HG02870 (cell line): ENCODE data around the gene RABGAP1L.

Experiments used
- ATAC-seq: cut with Tn5 transposase; IDR thresholded peaks from one replicate; pipeline ENCODE4 v1.9.1; 2021; ENCODE audit warnings: mild to moderate bottlenecking, moderate library complexity; ENCODE audit not compliant: unreplicated experiment

Gene RABGAP1L

GRCh38 chr1:174946031-174946430, 786.7 kb downstream of the RABGAP1L start:
- no peak for ATAC-seq

DNA sequence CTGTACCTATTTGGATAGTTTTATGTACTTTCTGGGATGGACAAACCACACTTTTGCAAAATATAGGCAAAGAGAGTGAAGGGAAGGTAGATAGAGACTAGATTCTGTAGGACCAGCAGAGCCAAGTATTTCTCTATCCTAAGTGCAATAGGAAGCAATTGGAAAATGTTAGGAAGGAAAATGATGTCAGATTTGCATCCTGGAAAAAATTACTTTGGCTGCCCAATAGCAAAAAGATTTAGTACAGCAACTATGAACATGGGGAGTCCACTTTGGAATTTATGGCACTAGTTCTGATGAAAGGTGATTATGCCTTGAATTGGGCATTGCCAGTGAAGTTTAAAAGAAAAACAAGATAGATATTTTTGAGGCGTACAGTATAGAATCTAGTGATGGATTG, 789.7 kb downstream of the RABGAP1L start:
- ATAC-seq = no peak

DNA sequence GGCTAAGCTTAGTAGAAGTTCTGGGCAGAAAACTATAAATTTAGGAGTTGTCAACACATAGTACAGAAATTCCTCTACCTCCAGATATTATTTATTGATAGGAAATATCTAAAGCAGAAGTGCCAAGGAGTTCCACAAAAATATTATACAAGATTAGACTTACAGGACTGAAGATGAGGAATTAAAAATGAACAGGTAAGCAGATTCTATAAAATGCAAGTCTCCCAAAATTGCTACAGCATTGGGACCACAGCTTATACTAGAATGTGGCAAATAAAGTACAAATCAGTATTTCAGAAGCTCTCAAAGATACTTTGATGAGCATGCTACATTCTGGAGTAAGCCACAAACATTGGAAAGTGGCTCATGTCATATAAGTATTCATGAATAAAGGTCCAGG, 790.3 kb downstream of the RABGAP1L start:
- ATAC-seq = no peak

DNA sequence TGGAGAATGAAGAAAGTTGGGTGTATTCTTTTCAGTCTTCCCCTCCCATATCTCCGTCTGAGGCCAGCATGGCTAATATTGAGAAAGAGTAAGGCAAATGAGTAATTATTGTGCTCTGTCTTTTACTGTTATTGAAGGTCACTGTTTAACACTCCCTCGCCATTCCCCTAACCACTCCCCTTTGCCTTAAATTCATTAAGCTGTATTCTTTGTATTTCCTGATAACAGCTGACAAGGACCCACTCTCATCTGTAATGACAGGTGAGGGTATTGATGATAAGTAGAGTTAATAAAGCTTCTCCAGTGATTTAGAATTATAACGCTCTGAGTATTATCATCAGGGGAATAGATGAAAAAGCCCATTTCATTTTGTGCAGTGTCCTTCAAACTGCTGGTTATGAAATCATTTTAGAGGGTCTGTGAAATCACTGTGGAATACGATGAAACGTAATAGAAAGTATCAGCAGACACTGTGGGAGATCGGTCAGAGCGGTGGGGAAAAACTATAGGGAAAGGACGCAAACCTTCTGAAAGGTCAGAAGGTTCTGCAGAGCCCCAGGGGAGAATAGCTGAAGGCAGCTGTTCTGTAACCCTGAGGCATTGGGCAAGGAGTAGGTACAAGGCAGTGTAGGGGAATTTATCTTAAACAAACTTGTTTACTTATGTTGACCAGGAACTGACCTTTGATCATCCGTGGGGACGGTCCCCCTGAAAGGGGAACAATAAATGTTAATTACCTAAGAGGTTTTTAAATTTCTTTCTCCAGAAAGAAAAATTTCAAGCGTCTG, 794.2 kb downstream of the RABGAP1L start:
- ATAC-seq = peak; percentile 63

- no peak for ATAC-seq
These were observed 794.7 kb downstream of the RABGAP1L start for GRCh38 chr1:174954073-174954460.

GRCh38 chr1:174954671-174955669, 795.6 kb downstream of the RABGAP1L start:
- ATAC-seq = no peak

GRCh38 chr1:174956086-174956485, 796.8 kb downstream of the RABGAP1L start:
- ATAC-seq = no peak

- ATAC-seq = no peak
These were observed 797.7 kb downstream of the RABGAP1L start for GRCh38 chr1:174956976-174957375.

- ATAC-seq = no peak
These were observed 798.5 kb downstream of the RABGAP1L start for GRCh38 chr1:174957829-174958228.

GRCh38 chr1:174958396-174958795, 799.1 kb downstream of the RABGAP1L start:
- no peak for ATAC-seq

DNA sequence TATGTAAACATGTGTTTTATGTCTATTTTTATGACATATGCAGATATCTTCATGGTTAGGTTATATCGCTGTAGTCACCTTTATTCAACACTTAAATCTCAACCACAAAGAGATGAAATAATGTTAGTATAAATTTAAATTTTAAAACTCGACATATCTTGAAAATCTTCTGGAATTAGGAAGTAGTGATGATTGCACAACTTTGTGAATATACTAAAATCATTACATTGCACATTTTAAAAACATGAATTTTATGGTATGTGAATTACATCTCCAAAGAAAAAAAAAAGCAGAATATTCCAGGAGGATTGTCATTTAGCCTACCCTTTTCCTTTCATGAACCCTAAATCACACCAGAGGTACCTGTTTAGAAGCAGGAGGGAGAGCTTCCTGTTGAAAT, 801.0 kb downstream of the RABGAP1L start:
- no peak for ATAC-seq

- ATAC-seq = no peak
These were observed 804.3 kb downstream of the RABGAP1L start for GRCh38 chr1:174963529-174964125.

DNA sequence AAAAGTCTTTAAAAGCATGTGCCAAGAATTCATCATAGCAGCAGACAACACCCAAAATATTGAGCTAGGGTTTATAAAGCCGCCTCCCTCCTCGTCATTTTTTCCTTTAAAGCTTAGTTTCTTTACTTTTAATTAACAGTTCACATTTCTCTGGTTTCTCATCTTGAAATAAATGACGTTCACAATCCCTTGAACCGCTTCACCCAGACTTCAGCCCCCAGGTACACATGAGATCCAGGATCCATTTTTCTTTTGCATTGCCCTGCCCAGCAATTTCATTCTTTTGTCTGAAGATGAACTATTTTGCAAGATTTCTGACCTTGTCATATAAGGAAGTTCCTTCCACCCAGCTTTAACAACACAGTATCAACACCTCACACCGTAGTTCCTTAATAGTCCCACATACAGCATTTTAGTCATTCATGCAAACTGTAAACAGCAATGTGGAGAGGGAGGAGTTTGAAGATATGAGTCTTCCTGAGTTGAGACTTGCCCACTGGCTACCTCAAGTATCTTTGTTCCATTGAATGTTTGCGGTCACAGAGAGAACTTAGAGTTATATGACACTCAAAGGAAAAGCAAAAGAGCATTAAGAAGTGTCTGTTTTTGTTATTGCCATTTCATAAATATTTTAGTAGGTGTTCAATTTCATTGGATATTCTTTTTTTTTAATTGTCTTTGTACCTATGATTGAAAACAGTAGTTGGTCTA, 805.1 kb downstream of the RABGAP1L start:
- ATAC-seq = peak; percentile 47

DNA sequence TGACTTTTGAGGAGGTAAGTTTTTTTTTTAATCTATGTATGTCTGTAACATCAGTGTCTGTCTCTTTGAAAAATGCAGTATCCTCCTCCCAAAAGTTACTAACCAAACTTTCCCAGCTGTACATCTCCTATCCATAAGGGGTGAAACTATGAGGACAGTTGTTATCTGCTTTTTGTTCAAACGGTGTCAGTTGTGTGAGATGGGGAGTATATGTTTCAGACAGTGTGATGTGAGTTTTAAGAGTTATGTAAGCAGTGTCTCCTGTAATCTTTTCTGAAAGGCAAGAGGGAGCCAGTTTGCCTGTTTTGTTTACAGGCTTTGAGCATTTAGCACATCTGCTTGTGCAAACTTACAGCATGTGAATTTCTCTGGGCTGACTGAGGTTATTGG, 805.6 kb downstream of the RABGAP1L start:
- no peak for ATAC-seq

DNA sequence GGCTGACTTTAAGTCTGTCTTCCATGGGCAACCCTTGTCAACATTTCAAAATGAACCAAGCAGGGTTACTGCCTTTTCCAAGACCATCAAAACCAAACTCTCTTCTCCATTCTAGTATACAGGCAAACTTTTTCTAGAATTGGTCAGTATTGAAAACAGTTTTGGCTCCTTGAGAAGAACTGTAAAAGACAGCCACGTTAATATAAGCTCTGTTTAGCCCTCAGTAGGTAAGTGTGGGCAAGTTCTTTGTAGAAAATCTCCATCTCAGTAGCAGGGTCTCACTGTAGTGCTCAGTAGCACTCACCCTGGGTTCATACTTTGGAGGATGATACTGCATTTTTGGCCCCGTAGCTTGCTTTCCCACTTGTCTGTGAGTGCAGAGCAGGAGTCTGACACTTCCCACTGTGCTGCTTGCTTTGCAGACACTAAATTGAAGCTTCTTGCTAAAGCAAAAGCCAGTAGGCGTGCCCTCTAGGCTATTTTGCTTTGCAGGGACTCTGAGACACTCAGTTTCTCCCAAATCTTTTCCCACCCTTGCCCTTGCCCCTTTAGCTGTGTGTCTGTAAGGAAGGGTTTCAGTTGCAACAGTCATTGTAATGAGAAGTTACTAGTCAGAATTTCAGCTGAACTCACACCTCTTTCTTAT, 806.2 kb downstream of the RABGAP1L start:
- no peak for ATAC-seq

DNA sequence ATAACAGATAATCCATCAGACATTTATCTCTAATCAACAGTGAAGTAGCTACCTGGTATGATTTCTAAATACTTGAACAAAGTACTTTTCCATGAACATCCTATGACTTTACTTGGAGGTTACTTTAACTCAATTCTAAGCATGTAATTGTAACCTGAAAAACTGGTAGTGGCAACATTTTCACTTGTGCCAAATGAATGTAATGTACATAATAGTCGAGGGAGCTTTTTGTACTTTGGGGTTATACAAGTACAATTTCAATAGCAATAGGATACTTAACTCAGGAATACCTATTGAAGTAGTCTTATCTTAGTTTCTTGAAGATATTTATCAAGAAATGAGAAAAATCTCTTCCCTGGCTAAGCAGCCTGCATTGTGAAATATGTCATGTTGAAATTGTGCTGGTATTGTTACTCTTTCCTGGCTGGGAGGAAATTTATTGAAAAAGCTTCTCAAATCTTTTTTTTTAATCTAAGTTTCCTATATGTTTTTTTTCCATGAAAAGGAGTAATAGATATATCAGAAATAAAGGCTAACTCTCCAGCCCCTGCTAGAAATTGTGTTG, 806.8 kb downstream of the RABGAP1L start:
- no peak for ATAC-seq

DNA sequence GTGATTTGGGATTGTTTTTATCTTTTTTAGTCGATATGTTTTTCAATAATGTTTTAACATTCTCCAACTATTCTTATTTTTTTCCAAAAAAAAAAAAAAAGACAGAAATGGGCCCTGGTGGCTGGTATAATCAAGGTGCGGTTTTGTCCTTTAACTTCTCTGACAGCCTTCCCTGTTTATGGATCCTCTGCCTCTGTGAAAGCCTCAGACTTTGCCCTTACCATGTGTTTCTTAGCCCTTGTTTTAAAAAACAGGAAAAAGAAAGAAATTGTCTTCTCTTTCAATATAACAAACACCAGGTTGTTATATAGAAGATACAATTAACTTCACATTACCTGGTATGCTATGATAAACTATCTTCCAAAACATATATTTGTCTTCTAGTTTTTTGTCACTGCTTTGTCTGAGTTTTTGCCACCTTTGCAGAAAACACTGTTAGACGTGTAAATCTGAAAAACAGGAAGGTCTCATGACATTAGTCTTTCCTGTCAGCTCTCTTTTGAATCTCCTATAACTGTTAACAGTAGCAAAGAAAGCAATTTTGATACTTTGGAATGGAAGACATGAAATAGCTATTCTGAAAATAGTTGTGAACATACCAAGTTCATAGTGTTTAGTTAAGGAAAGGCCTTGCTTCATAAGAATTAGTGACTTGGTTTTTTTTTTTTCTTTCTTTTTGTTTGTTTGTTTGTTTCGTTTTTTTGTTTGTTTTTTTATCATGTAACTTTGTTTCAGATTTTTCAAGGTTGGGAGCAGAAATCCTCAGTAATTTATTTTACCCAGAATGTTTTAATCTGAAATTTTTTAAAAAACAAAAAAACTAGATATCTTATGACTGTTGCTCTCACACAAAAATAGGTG, 808.8 kb downstream of the RABGAP1L start:
- no peak for ATAC-seq

GRCh38 chr1:174968750-174969244, 809.5 kb downstream of the RABGAP1L start:
- peak; percentile 86 for ATAC-seq

DNA sequence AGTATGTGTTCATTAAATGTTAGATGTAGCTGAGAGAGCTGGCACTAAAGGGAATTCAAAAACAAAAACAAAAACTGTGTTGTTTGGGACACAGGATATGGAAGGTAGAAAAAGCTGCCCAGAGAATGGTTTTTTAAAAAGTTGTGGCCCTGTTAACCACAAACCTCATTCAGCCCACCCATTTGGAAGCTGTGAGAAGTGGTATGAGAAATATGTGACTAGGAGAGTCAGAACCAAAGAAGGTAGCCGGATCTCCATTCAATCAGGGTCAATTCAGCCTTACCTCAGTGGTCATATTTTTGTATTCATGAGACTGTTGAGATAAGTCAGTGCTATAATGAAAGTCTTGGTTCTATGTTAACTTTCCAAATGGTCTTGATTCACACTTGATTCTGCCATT, 810.7 kb downstream of the RABGAP1L start:
- ATAC-seq = peak; percentile 40
